Calu3 (cell line): Measurements from ENCODE around the gene DNAAF8. TPM values are rescaled to one million over a fixed set of nuclear protein-coding genes. Genes with fewer than 3 reads are reported as not detected.

Experiments
- BruUV-seq: library from RNA; stranded (reverse); fragments of 400-500 nt; replicated peaks from 2 replicates; lab custom pipeline; 2021; lab: Mats Ljungman, UMichigan
- CTCF ChIA-PET: fragments of 300-600 bp; sonication (Branson Sonifier 250); formaldehyde crosslinking; loops from one replicate; lab custom pipeline; 2022; ENCODE audit warnings: antibody characterized with exemption; lab: Charles Lee
- DNase-seq: peaks from one replicate; pipeline ENCODE4 v3.0.0; 2022
- H3K27ac Mint-ChIP-seq: one replicate; pipeline ENCODE4 v1.8.0; 2022; ENCODE audit warnings: mixed read lengths; ENCODE audit not compliant: unreplicated experiment
- H3K27me3 Mint-ChIP-seq: one replicate; pipeline ENCODE4 v1.8.0; 2022; ENCODE audit warnings: mixed read lengths; ENCODE audit not compliant: unreplicated experiment
- H3K36me3 Mint-ChIP-seq: one replicate; pipeline ENCODE4 v1.8.0; 2022; ENCODE audit warnings: mild to moderate bottlenecking, moderate library complexity, mixed read lengths; ENCODE audit not compliant: insufficient read depth, unreplicated experiment
- H3K4me1 Mint-ChIP-seq: one replicate; pipeline ENCODE4 v1.8.0; 2022; ENCODE audit warnings: mild to moderate bottlenecking, low read depth, mixed read lengths; ENCODE audit not compliant: unreplicated experiment
- H3K4me3 Mint-ChIP-seq: one replicate; pipeline ENCODE4 v1.8.0; 2022; ENCODE audit warnings: mild to moderate bottlenecking, low read depth, moderate library complexity, mixed read lengths; ENCODE audit not compliant: unreplicated experiment
- H3K9me3 Mint-ChIP-seq: one replicate; pipeline ENCODE4 v1.8.0; 2022; ENCODE audit warnings: low read depth, mixed read lengths; ENCODE audit not compliant: unreplicated experiment
- intact Hi-C: fragments of 100-400 bp; cut with micrococcal nuclease; formaldehyde crosslinking; loops from one replicate; pipeline ENCODE4 v1.10.0; 2022; ENCODE audit not compliant: unreplicated experiment
- total RNA-seq: library from RNA; stranded (reverse); gene quantifications from 2 replicates; pipeline ENCODE4 v1.2.3, GENCODE V29; 2022
- TF ChIP-seq, protein P1 (sequence below): fragments of 200-600 bp; IDR thresholded peaks from one replicate; pipeline ENCODE4 v1.8.0; 2022; ENCODE audit warnings: antibody characterized with exemption; ENCODE audit not compliant: unreplicated experiment

The DNAAF8 gene
- total RNA-seq, 1 experiment from 2014 or later: 1.8 TPM

DNA sequence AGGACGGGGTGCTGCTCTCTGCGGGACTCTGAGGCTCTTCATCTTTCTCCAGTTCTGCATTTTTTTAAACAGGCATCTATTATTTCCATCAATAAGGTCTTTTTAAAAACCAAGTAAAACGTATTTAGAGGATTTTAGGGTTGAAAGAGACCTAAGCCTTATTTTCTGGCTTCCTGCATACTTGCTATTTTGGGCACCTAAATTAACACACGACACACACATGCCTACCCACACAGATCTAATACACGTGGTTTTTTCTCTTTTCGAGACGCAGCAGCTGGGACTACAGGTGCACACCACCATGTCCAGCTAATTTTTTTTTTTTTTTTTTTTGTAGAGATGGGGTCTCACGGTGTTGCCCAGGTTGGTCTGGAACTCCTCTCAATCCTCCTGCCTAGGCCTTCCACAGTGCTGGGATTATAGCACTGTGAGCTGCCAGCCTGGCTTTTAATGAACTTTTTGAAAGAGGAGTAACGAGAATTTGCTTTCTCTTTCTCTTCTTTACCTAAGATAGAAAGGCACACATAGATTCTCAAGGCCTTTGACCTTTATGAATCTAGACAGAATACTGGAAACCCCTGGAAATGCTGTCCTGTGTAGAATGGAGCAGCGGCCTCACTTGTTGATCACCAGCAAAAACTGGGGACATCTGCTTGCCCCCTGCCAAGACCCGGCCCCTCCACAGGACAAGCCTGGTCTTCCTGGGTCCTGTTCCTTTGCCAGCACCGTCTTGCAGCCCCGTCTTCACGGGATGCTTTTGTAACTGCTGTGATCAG, 13.8 kb downstream of the DNAAF8 start:
- H3K4me1 Mint-ChIP-seq: peaks cover 7% of the 10 kb centered on the region
- H3K4me3 Mint-ChIP-seq: no peak overlapping the region
- CTCF ChIA-PET: no interaction called here
- TF ChIP-seq, protein P1, sequence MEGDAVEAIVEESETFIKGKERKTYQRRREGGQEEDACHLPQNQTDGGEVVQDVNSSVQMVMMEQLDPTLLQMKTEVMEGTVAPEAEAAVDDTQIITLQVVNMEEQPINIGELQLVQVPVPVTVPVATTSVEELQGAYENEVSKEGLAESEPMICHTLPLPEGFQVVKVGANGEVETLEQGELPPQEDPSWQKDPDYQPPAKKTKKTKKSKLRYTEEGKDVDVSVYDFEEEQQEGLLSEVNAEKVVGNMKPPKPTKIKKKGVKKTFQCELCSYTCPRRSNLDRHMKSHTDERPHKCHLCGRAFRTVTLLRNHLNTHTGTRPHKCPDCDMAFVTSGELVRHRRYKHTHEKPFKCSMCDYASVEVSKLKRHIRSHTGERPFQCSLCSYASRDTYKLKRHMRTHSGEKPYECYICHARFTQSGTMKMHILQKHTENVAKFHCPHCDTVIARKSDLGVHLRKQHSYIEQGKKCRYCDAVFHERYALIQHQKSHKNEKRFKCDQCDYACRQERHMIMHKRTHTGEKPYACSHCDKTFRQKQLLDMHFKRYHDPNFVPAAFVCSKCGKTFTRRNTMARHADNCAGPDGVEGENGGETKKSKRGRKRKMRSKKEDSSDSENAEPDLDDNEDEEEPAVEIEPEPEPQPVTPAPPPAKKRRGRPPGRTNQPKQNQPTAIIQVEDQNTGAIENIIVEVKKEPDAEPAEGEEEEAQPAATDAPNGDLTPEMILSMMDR: no peak
- intact Hi-C loops: no loop called here
- H3K27ac Mint-ChIP-seq: no peak overlapping the region
- BruUV-seq: no TSS peak
- H3K36me3 Mint-ChIP-seq: peaks cover 42% of the 10 kb centered on the region
- no peak for DNase-seq
- no peaks in the 10 kb centered on the region for H3K9me3 Mint-ChIP-seq
- H3K27me3 Mint-ChIP-seq: peaks cover 9% of the 10 kb centered on the region

DNA sequence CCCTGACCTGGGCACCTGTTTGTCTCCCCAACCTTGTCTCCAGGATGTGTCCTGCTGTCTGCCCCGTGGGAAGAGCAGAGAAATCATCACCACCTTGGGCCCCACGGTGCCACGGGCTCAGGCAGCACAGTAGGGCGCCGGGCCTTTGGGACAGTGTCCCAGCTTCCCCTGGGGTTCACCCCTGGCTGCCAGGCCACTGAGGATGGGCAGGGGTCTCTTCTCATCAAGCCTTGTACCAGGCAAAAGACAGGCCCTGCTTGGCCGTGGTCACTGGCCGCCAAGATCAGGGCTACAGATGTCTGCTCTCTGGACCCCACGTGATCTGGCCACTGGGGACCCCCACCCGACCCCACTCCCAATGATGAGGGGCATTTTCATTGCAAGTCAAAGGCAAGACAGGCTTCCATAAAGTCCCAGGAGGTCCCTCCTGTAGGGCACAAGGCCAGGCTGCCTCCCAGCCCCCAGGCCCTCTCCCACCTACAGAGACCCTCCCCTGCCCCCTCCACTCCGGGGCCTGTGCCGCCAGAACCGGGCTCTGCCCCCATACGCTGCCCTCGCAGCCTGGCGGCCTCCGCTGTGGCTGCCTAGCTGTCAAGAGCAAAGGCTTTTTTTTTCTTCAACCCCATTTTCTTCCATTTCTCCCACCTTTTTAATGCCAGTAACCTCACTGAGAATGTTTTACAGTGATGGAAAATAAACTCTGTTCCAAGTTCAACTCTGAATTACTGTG, 14.5 kb downstream of the DNAAF8 start:
- Mint-ChIP-seq H3K4me3 (no peak overlapping the region), H3K27me3 (peaks cover 1% of the 10 kb centered on the region), H3K9me3 (no peaks in the 10 kb centered on the region), H3K27ac (no peak overlapping the region), H3K36me3 (peaks cover 48% of the 10 kb centered on the region), H3K4me1 (no peaks in the 10 kb centered on the region)
- no TSS peak for BruUV-seq
- DNase-seq: no peak
- TF ChIP-seq, protein P1: no peak
- CTCF ChIA-PET: no interaction called here
- intact Hi-C loops: no loop called here

DNA sequence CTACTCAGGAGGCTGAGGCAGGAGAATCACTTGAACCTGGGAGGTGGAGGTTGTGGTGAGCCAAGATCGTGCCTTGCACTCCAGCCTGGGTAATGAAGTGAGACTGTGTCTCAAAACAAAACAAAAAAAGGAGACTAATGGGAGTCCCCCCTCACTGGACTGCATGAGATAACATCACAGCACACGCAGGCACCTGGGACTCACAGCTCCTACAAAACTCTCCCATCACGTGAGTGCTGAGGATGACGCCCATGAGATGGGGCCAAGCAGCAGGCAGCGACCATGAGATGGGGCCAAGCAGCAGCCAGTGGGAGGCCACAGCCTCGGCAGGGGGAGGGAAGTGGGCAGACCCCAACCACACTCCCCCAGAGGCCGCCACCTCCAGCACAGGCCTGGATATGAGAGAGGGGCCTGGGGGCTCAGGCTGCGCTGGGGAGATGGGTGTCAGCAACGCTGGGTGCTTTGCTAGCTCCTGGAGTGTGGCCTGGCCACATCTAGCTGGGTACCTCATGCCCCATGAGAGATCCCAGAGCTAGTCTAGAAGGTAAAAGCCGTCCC, 15.4 kb downstream of the DNAAF8 start:
- BruUV-seq: no TSS peak
- Mint-ChIP-seq H3K27ac (no peak overlapping the region), H3K4me3 (no peak overlapping the region), H3K9me3 (no peaks in the 10 kb centered on the region), H3K4me1 (no peaks in the 10 kb centered on the region), H3K36me3 (peaks cover 52% of the 10 kb centered on the region), H3K27me3 (no peaks in the 10 kb centered on the region)
- intact Hi-C loops: no loop called here
- DNase-seq: no peak
- CTCF ChIA-PET: no interaction called here
- TF ChIP-seq, protein P1: no peak

DNA sequence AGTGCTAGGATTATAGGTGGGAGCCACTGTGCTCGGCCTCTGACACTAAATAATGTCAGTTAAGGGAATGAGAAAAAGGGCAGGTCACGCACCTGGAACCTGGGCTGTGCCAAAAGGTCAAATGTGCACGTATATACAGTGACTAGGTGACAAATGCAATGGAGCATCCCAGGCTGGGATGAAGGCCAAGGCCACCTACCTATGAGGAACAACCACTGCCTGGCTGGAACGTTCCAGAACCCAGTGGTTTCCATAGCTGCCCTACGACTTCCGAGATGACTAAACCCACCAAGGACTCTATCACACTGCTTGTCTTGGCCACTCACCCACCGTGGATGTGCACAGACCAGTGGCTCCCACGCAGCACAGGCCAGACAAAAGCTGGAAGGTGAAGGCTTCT, 16.6 kb downstream of the DNAAF8 start:
- CTCF ChIA-PET: no interaction called here
- no peaks in the 10 kb centered on the region for H3K27me3 Mint-ChIP-seq
- H3K9me3 Mint-ChIP-seq: peaks cover 3% of the 10 kb centered on the region
- no TSS peak for BruUV-seq
- H3K4me1 Mint-ChIP-seq: no peaks in the 10 kb centered on the region
- peaks cover 59% of the 10 kb centered on the region for H3K36me3 Mint-ChIP-seq
- TF ChIP-seq, protein P1: no peak
- no peak for DNase-seq
- intact Hi-C loops: no loop called here
- H3K4me3 Mint-ChIP-seq: no peak overlapping the region
- no peak overlapping the region for H3K27ac Mint-ChIP-seq
